Measurements from ENCODE around the gene DCAF16.
A peak's percentile ranks its signal among the peaks of the same experiment; 100 is the strongest.

DCAF16 gene

DNA sequence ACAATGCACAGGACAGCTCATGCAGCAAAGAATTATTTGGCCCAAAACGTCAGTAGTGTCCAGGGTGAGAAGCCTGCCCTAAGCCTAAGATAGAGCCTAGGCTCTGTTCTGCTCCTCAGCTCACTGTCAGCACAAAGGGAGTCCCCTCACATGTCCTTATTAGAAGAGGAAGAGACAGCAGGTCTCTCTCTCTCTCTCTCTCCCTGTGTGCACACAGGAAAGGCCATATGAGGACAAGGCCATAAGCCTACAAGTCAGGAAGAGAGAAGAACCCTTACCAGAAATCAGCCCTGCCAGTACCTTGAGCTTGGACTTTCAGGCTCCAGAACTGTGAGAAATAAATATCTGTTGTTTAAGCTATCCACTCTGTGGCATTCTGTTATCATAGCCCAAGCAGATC is 49.5 kb downstream of the DCAF16 start:
- Histone ChIP-seq H3F3A (ENCODE audit: low read depth) (no peaks in the 10 kb centered on the region), H4K20me1 (ENCODE audit: insufficient read depth, low read length, poor library complexity, severe bottlenecking) (no peaks in the 10 kb centered on the region), H3K9me3 (ENCODE audit: insufficient read depth, low read depth, low read length) (no peaks in the 10 kb centered on the region), H3K4me2 (ENCODE audit: low read depth, low read length, poor library complexity, severe bottlenecking) (no peak overlapping the region), H3K27me3 (ENCODE audit: insufficient read depth, low read length, poor library complexity, severe bottlenecking) (no peaks in the 10 kb centered on the region), H2AFZ (ENCODE audit: low read length) (peak overlapping the region; percentile 62), H3K36me3 (ENCODE audit: insufficient read depth, low read length) (no peaks in the 10 kb centered on the region), H3K4me1 (ENCODE audit: insufficient read depth, low read length, poor library complexity, severe bottlenecking) (peaks cover 5% of the 10 kb centered on the region), H3K9ac (ENCODE audit: low read depth, low read length, poor library complexity, severe bottlenecking) (no peak overlapping the region), H3K9me2 (replicated peaks; ENCODE audit: low read depth, low read length) (no peaks in the 10 kb centered on the region), H3K79me2 (ENCODE audit: insufficient read depth, low read length) (no peaks in the 10 kb centered on the region), H3K4me3 (ENCODE audit: low read length, poor library complexity, severe bottlenecking) (no peak overlapping the region)
- no peak for TF ChIP-seq EZH2phosphoT487 (IDR thresholded peaks at IDR 0.05; ENCODE audit: borderline replicate concordance)
- TF ChIP-seq, protein P1, sequence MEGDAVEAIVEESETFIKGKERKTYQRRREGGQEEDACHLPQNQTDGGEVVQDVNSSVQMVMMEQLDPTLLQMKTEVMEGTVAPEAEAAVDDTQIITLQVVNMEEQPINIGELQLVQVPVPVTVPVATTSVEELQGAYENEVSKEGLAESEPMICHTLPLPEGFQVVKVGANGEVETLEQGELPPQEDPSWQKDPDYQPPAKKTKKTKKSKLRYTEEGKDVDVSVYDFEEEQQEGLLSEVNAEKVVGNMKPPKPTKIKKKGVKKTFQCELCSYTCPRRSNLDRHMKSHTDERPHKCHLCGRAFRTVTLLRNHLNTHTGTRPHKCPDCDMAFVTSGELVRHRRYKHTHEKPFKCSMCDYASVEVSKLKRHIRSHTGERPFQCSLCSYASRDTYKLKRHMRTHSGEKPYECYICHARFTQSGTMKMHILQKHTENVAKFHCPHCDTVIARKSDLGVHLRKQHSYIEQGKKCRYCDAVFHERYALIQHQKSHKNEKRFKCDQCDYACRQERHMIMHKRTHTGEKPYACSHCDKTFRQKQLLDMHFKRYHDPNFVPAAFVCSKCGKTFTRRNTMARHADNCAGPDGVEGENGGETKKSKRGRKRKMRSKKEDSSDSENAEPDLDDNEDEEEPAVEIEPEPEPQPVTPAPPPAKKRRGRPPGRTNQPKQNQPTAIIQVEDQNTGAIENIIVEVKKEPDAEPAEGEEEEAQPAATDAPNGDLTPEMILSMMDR (conservative IDR thresholded peaks at IDR 0.05; ENCODE audit: low read length), result no peak

DNA sequence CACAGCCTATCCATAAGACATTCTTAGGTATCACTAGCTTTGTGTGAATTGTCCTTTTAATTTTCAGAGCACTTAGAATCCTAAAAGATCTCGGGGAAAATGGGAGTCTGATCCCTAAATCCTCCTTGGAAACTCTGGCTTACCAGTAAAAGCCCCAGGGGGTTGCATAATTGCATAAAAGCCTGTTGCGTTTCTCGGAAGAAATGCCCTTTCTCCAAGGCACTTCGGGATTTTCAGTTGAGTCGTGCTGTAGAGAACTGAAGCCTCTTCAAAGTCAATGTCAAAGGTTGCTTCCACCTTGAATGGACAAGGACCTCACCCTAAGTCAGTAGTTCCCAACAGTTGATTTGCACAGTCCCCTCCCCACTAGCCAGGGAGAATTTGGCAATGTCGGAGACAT is 49.9 kb downstream of the DCAF16 start:
- Histone ChIP-seq H3K9me3 (ENCODE audit: insufficient read depth, low read depth, low read length) (no peaks in the 10 kb centered on the region), H3K4me2 (ENCODE audit: low read depth, low read length, poor library complexity, severe bottlenecking) (no peak overlapping the region)

DNA sequence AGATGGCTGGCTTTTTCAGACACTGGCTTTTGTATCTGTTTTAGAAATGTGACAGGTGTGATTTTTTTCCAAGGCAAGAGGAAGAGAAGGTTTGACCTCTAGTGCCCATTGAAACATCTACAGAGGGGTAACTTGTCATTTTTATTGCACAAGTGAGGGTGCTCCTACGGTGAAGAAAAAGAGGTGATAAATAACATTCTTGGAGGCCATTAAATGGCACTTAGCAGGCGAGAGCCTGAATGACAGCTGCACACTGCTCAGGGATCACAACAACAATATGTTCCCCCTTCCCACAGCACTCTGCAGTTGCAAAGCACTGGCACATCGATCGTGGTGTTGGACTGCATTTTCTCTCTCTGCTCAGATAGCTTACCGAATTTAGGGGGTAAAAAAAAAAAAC is 52.1 kb downstream of the DCAF16 start:
- H3K4me3 ChIP-seq (ENCODE audit: low read length, poor library complexity, severe bottlenecking), result no peak overlapping the region
- H3K4me2 ChIP-seq (ENCODE audit: low read depth, low read length, poor library complexity, severe bottlenecking), result no peak overlapping the region
- no peaks in the 10 kb centered on the region for H3K36me3 ChIP-seq (ENCODE audit: insufficient read depth, low read length)
- H2AFZ ChIP-seq (ENCODE audit: low read length), result no peak overlapping the region
- no peaks in the 10 kb centered on the region for H3K27me3 ChIP-seq (ENCODE audit: insufficient read depth, low read length, poor library complexity, severe bottlenecking)
- H3K79me2 ChIP-seq (ENCODE audit: insufficient read depth, low read length), result no peaks in the 10 kb centered on the region
- no peaks in the 10 kb centered on the region for H3F3A ChIP-seq (ENCODE audit: low read depth)
- no peak overlapping the region for H3K9ac ChIP-seq (ENCODE audit: low read depth, low read length, poor library complexity, severe bottlenecking)
- no peaks in the 10 kb centered on the region for H3K4me1 ChIP-seq (ENCODE audit: insufficient read depth, low read length, poor library complexity, severe bottlenecking)
- no peaks in the 10 kb centered on the region for H4K20me1 ChIP-seq (ENCODE audit: insufficient read depth, low read length, poor library complexity, severe bottlenecking)
- TF ChIP-seq, protein P1 (conservative IDR thresholded peaks at IDR 0.05; ENCODE audit: low read length), result no peak
- TF ChIP-seq EZH2phosphoT487 (IDR thresholded peaks at IDR 0.05; ENCODE audit: borderline replicate concordance), result no peak
- no peaks in the 10 kb centered on the region for H3K9me3 ChIP-seq (ENCODE audit: insufficient read depth, low read depth, low read length)
- H3K9me2 ChIP-seq (replicated peaks; ENCODE audit: low read depth, low read length), result no peaks in the 10 kb centered on the region

More for the DNA sequence above, 49.9 kb downstream of the DCAF16 start:
- no peaks in the 10 kb centered on the region for H3K36me3 ChIP-seq (ENCODE audit: insufficient read depth, low read length)
- no peaks in the 10 kb centered on the region for H3K79me2 ChIP-seq (ENCODE audit: insufficient read depth, low read length)
- H2AFZ ChIP-seq (ENCODE audit: low read length), result peak overlapping the region; percentile 62
- H3F3A ChIP-seq (ENCODE audit: low read depth), result no peaks in the 10 kb centered on the region
- H3K9ac ChIP-seq (ENCODE audit: low read depth, low read length, poor library complexity, severe bottlenecking), result no peak overlapping the region
- TF ChIP-seq, protein P1 (conservative IDR thresholded peaks at IDR 0.05; ENCODE audit: low read length), result no peak
- no peak for TF ChIP-seq EZH2phosphoT487 (IDR thresholded peaks at IDR 0.05; ENCODE audit: borderline replicate concordance)
- H3K27me3 ChIP-seq (ENCODE audit: insufficient read depth, low read length, poor library complexity, severe bottlenecking), result no peaks in the 10 kb centered on the region
- H3K4me3 ChIP-seq (ENCODE audit: low read length, poor library complexity, severe bottlenecking), result no peak overlapping the region
- H3K9me2 ChIP-seq (replicated peaks; ENCODE audit: low read depth, low read length), result no peaks in the 10 kb centered on the region
- H3K4me1 ChIP-seq (ENCODE audit: insufficient read depth, low read length, poor library complexity, severe bottlenecking), result peaks cover 3% of the 10 kb centered on the region
- H4K20me1 ChIP-seq (ENCODE audit: insufficient read depth, low read length, poor library complexity, severe bottlenecking), result no peaks in the 10 kb centered on the region
